ENCODE data around the gene COLEC11.
"Not testable (repeated sequence)": the region's sequence is repeated elsewhere in the genome, so short reads cannot be mapped to it uniquely, and the experiment has no call there.

The COLEC11 gene

GRCh38 chr2:3574155-3574554 lies 20.8 kb upstream of the COLEC11 start:
- TF ChIP-seq JUND (IDR thresholded peaks at IDR 0.05; ENCODE audit: low read depth): no peak
- in situ Hi-C loops (cut with HindIII; ENCODE audit: low pct_unique_long_range_greater_than_20kb, low sequenced_read_pairs): no loop called here

GRCh38 chr2:3575534-3576262 lies 19.2 kb upstream of the COLEC11 start:
- DNase-seq (ENCODE audit: low read depth in 1 of 2, low spot score in 1 of 2): no peak
- TF ChIP-seq JUND (IDR thresholded peaks at IDR 0.05; ENCODE audit: low read depth): no peak
- in situ Hi-C loops (cut with HindIII; ENCODE audit: low pct_unique_long_range_greater_than_20kb, low sequenced_read_pairs): no loop called here

More at GRCh38 chr2:3574155-3574554, 20.8 kb upstream of the COLEC11 start:
- no peak for DNase-seq (ENCODE audit: low read depth in 1 of 2, low spot score in 1 of 2)

DNA sequence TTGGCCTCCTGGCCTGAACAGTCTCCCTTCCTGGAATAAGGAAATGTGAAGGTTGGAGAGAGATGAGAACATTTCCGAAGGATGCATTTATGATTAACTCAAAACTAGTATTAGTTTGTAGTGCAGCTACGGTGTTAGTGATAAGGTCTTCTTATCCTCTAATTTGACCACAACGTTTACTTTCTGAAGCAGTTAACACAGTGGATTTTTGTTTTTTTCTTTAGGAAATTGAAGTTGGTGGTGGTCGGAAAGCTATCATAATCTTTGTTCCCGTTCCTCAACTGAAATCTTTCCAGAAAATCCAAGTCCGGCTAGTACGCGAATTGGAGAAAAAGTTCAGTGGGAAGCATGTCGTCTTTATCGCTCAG lies 18.7 kb upstream of the COLEC11 start:
- in situ Hi-C loops (cut with HindIII; ENCODE audit: low pct_unique_long_range_greater_than_20kb, low sequenced_read_pairs); DNase-seq (ENCODE audit: low read depth in 1 of 2, low spot score in 1 of 2): not testable (repeated sequence)

DNA sequence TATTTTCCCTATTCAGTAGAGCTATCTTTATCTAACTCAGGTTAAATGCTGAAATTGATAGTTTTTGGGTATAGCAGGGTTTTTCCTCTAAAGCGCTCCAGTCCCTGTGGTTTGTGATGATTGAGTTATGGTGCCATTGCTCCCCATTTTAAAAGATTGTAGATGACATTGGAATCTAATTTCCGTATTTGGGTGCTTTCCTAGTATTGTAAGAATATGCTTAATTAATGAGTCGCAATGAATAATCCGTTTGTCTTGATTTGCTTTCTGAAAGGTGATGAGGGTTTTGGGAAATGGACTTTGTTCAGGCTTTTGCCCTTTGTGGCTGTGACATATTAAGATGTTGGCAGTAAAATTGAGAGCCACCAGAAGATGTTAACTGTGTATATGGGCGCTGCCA lies 15.9 kb upstream of the COLEC11 start:
- TF ChIP-seq JUND (IDR thresholded peaks at IDR 0.05; ENCODE audit: low read depth): no peak
- in situ Hi-C loops (cut with HindIII; ENCODE audit: low pct_unique_long_range_greater_than_20kb, low sequenced_read_pairs): no loop called here
- no peak for DNase-seq (ENCODE audit: low read depth in 1 of 2, low spot score in 1 of 2)

DNA sequence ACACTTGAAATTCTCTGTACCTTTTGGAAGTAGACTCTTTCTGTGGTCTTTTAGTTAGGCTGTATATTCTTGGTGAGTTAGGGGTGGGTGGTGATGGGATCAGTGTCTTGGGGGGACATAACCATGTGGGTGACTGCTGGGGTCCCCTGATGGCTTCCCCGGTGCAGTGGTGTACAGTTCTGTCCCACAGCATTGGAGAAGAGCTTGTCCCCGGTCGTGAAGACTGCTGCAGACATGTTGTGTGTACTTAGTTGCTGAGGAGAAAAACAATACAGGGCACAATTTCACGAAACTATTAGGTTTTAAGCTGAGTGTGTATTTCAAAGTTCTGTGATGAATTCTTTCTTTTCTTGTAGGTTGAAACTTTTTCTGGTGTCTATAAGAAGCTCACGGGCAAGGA lies 14.5 kb upstream of the COLEC11 start:
- no peak for DNase-seq (ENCODE audit: low read depth in 1 of 2, low spot score in 1 of 2)
- no peak for TF ChIP-seq JUND (IDR thresholded peaks at IDR 0.05; ENCODE audit: low read depth)
- in situ Hi-C loops (cut with HindIII; ENCODE audit: low pct_unique_long_range_greater_than_20kb, low sequenced_read_pairs): no loop called here

GRCh38 chr2:3581367-3582262 lies 13.3 kb upstream of the COLEC11 start:
- in situ Hi-C loops (cut with HindIII; ENCODE audit: low pct_unique_long_range_greater_than_20kb, low sequenced_read_pairs): no loop called here

GRCh38 chr2:3584076-3584475 lies 10.8 kb upstream of the COLEC11 start:
- in situ Hi-C loops (cut with HindIII; ENCODE audit: low pct_unique_long_range_greater_than_20kb, low sequenced_read_pairs): no loop called here
- TF ChIP-seq JUND (IDR thresholded peaks at IDR 0.05; ENCODE audit: low read depth): no peak
- DNase-seq (ENCODE audit: low read depth in 1 of 2, low spot score in 1 of 2): no peak

More at GRCh38 chr2:3581367-3582262, 13.3 kb upstream of the COLEC11 start:
- no peak for TF ChIP-seq JUND (IDR thresholded peaks at IDR 0.05; ENCODE audit: low read depth)
- no peak for DNase-seq (ENCODE audit: low read depth in 1 of 2, low spot score in 1 of 2)

DNA sequence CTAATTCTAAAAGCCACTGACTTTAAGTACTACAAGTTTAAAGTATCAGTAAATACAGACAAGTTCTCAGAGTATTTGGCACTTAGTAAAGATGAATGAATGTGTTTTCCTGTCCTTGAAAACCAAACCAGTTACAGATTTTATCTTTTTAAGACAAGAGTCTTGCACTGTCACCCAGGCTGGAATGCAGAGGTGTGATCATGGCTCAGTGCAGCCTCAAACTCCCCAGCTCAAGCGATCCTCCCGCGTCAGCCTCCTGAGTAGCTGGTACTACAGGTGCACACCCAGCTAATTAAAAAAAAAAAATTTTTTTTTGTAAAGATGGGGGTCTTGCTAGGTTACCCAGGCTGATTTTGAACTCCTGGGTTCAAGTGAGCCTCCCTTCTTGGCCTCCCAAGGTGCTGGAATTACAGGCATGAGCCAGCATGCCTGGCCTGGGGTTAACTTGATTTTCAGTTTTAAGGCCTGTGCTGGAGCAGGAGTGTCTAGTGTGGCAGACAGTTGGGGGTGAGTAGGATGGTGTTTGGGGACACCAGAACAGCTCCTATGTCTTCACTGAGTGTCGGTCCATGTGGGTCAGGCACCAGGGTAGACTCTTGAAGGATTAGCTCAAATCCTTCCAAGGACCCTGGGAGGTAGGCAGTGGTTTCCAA lies 10.2 kb upstream of the COLEC11 start:
- no peak for TF ChIP-seq JUND (IDR thresholded peaks at IDR 0.05; ENCODE audit: low read depth)
- DNase-seq (ENCODE audit: low read depth in 1 of 2, low spot score in 1 of 2): no peak
- in situ Hi-C loops (cut with HindIII; ENCODE audit: low pct_unique_long_range_greater_than_20kb, low sequenced_read_pairs): no loop called here

- in situ Hi-C loops (cut with HindIII; ENCODE audit: low pct_unique_long_range_greater_than_20kb, low sequenced_read_pairs): no loop called here
- no peak for DNase-seq (ENCODE audit: low read depth in 1 of 2, low spot score in 1 of 2)
Observed at GRCh38 chr2:3585261-3586109, 9.4 kb upstream of the COLEC11 start.

DNA sequence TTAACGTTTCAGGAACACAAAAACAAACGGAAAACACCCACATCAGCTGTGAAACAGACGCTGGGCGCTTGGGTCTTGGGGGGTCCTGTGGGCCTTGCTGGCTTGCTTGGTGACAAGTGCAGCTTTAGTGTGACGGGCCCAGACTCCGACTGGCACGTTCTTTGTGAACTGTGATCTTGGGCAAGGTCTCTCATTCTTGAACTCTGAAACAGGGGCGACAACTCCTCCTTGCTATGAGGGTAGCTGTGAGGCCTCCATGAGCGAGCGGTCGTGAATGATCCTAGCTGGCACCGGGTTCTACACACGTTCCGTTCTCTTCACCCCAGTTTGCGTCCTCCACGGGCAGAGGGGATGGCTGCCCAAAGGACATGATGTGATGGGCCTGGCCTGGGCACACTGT lies 8.7 kb upstream of the COLEC11 start:
- in situ Hi-C loops (cut with HindIII; ENCODE audit: low pct_unique_long_range_greater_than_20kb, low sequenced_read_pairs): no loop called here
- no peak for DNase-seq (ENCODE audit: low read depth in 1 of 2, low spot score in 1 of 2)

More at GRCh38 chr2:3585261-3586109, 9.4 kb upstream of the COLEC11 start:
- TF ChIP-seq JUND (IDR thresholded peaks at IDR 0.05; ENCODE audit: low read depth): no peak

DNA sequence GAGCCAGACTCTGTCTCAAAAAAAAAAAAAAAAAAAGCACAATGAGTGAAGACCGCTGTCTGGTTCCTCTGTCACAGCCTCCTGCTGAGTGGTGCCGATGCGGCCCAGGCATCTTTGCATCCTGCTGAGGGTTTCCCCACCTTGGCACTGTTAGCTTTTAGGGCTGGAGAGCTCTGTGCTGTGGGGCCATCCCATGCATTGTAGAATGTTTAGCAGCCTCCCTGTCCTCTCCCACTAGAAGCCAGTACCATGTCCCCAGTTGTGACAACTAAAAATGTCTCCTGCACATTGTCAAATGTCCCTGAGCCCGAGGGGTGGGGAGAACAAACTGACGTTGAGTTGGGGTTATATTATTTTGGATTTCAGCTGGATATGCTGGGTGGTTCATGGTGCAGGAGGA lies 7.9 kb upstream of the COLEC11 start:
- no peak for TF ChIP-seq JUND (IDR thresholded peaks at IDR 0.05; ENCODE audit: low read depth)
- DNase-seq (ENCODE audit: low read depth in 1 of 2, low spot score in 1 of 2): no peak
- in situ Hi-C loops (cut with HindIII; ENCODE audit: low pct_unique_long_range_greater_than_20kb, low sequenced_read_pairs): no loop called here

More for the DNA sequence above, 8.7 kb upstream of the COLEC11 start:
- no peak for TF ChIP-seq JUND (IDR thresholded peaks at IDR 0.05; ENCODE audit: low read depth)

GRCh38 chr2:3587432-3587831 lies 7.5 kb upstream of the COLEC11 start:
- no peak for TF ChIP-seq JUND (IDR thresholded peaks at IDR 0.05; ENCODE audit: low read depth)
- in situ Hi-C loops (cut with HindIII; ENCODE audit: low pct_unique_long_range_greater_than_20kb, low sequenced_read_pairs): no loop called here
- no peak for DNase-seq (ENCODE audit: low read depth in 1 of 2, low spot score in 1 of 2)
